GM18507 (cell line): Measurements from ENCODE around the gene PELI2.

Experiments
- DNase-seq: peaks from one replicate; pipeline ENCODE4 v3.0.0; 2011; ENCODE audit warnings: low read depth; ENCODE audit not compliant: insufficient read length; ENCODE audit errors: extremely low spot score
- FAIRE-seq: peaks from 2 replicates; lab custom pipeline; 2011; peaks lifted over from hg19 to GRCh38; lab: Jason Lieb, UNC

The PELI2 gene

DNA sequence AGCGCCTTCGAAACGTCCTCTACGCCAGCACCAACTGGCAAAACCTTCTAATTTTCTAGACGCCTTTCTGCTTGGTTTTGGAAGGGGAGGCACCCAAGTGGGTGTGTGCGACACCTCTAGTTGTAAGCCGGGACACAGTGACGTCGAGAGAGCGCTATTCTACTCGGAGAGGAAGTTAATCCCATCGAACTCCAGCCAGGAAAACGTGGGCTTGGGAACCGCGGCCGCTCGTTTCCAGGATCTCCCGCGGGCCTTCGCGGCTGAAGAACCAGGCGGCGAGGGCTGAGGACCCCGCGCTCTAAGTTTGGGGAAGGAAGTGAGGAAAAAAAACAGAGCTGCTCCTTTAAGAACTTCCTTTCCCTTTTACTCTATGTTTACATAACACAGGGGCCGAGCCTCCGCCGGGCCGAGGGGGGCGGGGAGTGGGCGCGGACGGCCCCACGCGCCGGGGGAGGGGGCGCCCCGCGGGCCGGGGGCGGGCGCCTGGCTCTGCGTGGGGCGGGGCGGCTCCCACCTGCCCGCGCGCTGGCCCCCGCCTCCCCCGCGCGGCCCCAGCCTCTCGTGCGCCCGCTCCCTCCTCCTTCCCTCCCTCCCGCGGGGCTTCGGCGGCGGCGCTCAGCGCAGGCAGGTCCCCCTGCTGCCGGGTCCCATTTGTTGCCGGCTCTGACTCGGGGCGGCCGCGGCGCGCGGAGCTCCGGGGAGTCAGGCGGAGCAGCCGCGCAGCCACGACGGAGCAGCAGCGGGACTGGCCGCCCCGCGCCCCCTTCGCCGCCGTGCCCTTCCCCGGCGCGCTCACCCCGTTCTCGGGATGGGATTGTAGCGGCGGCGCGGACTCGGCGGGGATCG is at the start of gene PELI2:
Gene PELI2 (plus strand): TSS at position 647 of the 846 bp plus-strand sequence. CDS start 250 bp downstream, outside the sequence.
- no peak for FAIRE-seq
- DNase-seq = no peak

- DNase-seq (no peak), FAIRE-seq (no peak)
Measured at GRCh38 chr14:56073799-56074198, 44.4 kb upstream of the PELI2 start.

- no peak for FAIRE-seq
- no peak for DNase-seq
Measured at GRCh38 chr14:56075301-56075700, 42.9 kb upstream of the PELI2 start.

DNA sequence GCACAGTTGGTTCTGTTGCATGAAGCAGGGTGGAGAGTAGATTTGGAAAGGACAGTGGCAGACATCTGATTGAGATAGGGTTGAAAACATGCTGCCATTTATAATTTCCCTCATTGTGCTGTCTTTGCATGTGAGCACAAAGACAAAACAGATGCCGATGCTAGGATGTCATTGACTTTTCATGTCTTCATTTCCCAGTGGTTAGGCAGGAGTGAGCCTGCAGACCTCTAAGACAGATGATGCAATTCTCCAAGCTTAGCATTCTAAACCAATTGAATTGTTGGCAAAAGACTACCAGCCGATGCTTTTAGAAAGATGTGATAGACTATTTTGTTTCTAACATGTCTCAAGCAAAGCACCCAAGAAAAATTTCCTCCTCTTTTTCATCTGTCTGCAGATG is 37.1 kb upstream of the PELI2 start:
- FAIRE-seq (no peak), DNase-seq (no peak)

GRCh38 chr14:56082880-56083279 is 35.3 kb upstream of the PELI2 start:
- no peak for DNase-seq
- FAIRE-seq = no peak

DNA sequence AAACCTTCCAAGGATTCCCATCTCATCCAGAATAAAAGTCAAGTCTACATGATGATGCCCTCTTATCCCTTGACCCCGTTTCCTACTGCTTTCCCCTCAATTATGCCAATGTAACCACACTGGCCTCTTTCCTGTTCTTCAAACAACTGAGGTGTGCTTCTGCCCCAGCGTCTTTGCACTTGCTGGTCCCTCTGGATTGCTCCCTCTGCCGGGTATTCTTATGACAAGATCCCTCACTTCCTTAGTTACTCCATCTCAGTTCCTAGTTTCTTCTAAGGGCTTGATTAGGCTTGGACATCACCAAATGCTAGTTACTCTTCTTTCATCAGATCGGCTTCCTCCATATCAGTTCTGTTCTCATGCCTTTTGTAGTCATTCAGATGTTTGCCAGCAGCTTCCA is 32.7 kb upstream of the PELI2 start:
- DNase-seq = no peak
- no peak for FAIRE-seq

DNA sequence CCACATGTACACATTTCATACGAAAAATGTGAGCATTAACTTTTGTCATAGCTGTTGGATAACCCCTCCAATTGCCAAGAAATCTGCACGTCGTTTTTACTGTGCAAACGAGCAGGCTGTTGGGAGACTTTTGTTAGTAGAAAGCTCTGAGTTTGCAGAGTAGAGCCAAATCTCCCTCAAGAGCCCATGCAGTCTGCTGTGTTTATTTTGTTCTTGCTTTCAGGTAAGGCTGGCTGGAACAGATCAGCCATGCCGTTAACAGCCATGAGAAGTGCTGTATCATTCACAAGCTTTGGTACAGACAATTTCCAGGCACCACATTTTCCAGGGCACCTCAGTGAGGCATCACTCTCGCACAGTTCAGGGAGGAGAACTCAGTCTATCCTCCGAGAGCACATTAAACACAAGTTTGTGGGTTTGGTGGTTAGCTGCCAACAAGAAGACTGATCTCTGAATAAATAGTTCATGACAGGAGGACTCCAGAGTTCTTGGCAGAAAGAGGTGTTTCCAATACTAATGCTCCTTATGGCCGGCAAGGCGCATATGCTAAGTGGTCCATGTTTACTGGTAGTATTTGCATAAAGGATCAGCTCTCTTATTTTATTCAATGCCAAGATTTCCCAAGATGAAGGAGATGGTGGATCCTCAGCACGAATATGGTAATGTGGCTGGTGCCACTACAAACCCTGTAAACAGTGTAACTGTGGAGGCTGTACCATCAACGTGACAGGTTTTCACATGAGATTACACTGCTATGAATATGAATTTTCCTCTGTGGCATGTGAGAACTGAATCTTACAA is 30.3 kb upstream of the PELI2 start:
- no peak for FAIRE-seq
- DNase-seq = no peak

GRCh38 chr14:56088941-56089340 is 29.3 kb upstream of the PELI2 start:
- FAIRE-seq (no peak), DNase-seq (no peak)

DNA sequence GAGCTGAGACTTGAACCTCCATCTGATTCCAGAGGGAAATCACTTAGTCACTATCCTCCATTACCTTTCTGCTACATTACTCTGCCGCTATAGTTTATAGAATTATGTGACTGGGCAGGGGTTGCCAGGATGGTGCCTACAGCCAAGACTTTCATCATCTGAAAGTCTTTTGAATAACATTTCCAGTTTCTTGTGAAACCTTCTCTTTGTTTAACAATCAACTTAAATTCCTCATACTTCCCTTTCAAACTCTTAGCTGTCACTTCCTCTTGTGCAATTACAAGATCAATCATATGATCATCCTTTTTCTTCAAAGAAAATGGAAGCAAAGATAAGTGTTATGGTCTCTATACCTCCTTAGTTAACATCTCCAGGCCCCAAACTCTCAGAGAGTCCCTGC is 25.4 kb upstream of the PELI2 start:
- DNase-seq (no peak), FAIRE-seq (no peak)

- FAIRE-seq = no peak
- DNase-seq = no peak
Measured at GRCh38 chr14:56094076-56094475, 24.1 kb upstream of the PELI2 start.

DNA sequence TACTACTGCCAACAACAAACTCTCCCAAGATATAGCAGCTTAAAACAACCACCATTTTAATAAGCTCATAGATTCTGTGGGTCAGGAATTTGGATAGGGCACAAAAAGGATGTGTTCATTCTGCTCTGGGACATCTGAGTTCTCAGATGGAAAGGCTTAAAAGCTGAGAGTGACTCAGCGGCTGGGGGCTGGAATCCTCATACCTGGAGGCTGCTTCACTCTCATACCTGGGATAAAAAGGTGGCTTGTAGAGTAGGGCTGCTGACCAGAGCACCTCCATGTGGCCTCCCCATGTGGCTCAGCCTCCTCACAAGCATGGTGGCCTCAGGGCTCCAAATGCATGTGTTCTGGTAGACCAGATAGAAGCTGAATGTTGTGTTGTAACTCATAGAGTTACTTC is 20.2 kb upstream of the PELI2 start:
- no peak for DNase-seq
- FAIRE-seq = no peak

- FAIRE-seq (no peak), DNase-seq (no peak)
Measured at GRCh38 chr14:56099081-56099797, 19.0 kb upstream of the PELI2 start.

DNA sequence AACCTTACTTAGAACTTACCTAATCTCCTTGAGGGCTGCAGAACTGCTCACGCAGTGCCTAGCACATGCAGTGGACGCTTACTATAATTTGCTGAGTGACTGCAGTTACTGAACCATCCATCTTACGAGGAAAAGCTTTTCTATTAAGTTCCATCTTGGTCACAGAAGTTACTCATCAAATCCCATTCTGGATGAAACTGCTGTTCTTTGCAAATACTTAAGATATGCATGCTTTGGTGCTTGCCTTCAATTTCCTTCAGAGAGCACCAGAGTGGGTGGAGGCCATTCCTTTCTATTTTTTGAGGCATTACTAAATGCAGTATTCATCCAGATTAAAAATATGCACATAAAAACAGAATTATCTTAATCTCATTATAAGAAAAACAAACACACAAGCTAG is 17.7 kb upstream of the PELI2 start:
- DNase-seq (no peak), FAIRE-seq (no peak)

DNA sequence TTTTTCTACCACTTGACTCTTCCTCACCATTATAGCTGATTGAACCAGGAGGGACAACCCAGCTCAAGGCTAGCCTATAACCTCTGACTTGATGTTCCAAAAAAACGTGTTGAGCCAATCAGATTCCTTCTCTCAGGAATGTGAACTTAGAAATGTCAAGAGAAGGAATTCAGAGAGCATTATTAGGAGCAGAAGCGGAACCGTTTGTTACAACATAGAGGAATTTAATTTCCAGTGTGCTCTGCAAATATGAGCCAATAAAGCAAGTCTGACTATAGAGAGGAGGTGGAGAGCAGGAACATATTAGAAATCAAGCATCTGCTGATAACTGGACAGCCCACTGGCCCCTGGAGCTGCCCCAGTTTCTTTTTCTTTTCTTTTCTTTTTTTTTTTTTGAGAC is 15.3 kb upstream of the PELI2 start:
- FAIRE-seq (no peak), DNase-seq (no peak)

DNA sequence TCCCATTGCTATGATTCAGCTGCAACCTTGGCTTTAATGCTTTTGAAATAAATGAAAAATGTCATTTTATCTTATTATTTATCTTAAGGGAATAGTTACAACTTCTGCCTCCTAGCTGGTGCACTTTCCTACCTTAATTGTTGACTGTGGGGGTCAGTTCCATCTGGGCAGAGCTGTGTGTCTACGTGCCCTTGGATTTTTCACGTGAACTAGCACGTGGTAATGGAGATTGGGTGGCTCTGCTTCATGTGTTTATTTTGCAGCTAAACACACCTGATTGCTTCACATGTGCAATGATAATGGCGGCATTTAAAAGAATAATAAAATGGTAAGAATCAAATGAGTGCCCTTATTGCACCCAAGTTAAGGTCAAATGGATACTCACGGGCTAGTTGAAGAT is 10.6 kb upstream of the PELI2 start:
- FAIRE-seq = no peak
- no peak for DNase-seq

GRCh38 chr14:56108057-56108456 is 10.2 kb upstream of the PELI2 start:
- DNase-seq (no peak), FAIRE-seq (no peak)

DNA sequence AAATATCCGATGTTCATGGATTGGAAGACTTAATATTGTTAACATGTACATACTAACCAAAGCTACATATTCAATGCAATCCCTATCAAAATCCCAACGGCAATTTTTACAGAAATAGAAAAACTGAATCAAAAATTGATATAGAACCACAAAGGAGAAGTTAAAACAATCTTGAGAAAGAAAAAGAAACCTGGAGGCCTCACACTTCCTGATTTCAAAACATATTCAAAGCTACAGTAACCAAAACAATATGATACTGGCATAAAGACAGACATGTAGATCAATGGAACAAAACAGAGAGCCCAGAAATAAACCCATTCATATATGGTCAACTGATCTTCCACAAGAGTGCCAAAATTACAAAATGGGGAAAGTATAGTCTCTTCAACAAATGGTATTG is 5.4 kb upstream of the PELI2 start:
- DNase-seq (no peak), FAIRE-seq (no peak)

- no peak for DNase-seq
- FAIRE-seq = no peak
Measured at GRCh38 chr14:56115334-56115870, 2.8 kb upstream of the PELI2 start.

- DNase-seq = no peak
- FAIRE-seq = no peak
Measured at GRCh38 chr14:56115976-56116893, 2.0 kb upstream of the PELI2 start.
